CD14-positive monocyte (primary cell): ENCODE results near the gene PLXNA2. TPM values are rescaled to one million over a fixed set of nuclear protein-coding genes. Genes with fewer than 3 reads are reported as not detected.

Experiments used
- DNase-seq, 3 donors: peaks; one replicate each; pipeline ENCODE4 v3.0.0-alpha.2; 2011 to 2022
- H2AFZ ChIP-seq: 2 replicates; pipeline ENCODE4 v1.6.0; 2012; ENCODE audit warnings: mild to moderate bottlenecking, low read depth, low read length, inconsistent platforms; ENCODE audit not compliant: insufficient read depth, poor library complexity, severe bottlenecking
- H3K27ac ChIP-seq, 2 donors: 1 replicate in 1 of 2; 2 replicates in 1 of 2; pipeline ENCODE4 v1.5.1; 2012 to 2013; ENCODE audit warnings: low read length in 2 of 2, control low read depth in 1 of 2, inconsistent platforms in 1 of 2, low read depth in 1 of 2, mild to moderate bottlenecking in 1 of 2
- H3K27me3 ChIP-seq, 2 donors: one replicate each; pipeline versions ENCODE4 v1.6.0 to v1.6.1; 2011 to 2013; ENCODE audit warnings: low read length in 2 of 2; ENCODE audit not compliant: control insufficient read depth in 2 of 2, insufficient read depth in 2 of 2
- H3K36me3 ChIP-seq, 2 donors: replicated peaks in 1 of 2; 1 replicate in 1 of 2; 2 replicates in 1 of 2; pipeline versions ENCODE4 v1.5.1 to v1.6.1; 2012 to 2013; ENCODE audit warnings: low read length in 2 of 2, control low read depth in 1 of 2, inconsistent platforms in 1 of 2, mild to moderate bottlenecking in 1 of 2; ENCODE audit not compliant: insufficient read depth in 2 of 2, control insufficient read depth in 1 of 2
- H3K4me1 ChIP-seq, 2 donors: 1 replicate in 1 of 2; 2 replicates in 1 of 2; pipeline versions ENCODE4 v1.5.1 to v1.6.1; 2012 to 2013; ENCODE audit warnings: low read length in 2 of 2, control low read depth in 1 of 2, inconsistent platforms in 1 of 2, mild to moderate bottlenecking in 1 of 2, moderate library complexity in 1 of 2; ENCODE audit not compliant: insufficient read depth in 2 of 2, control insufficient read depth in 1 of 2
- H3K4me2 ChIP-seq: replicated peaks from 2 replicates; pipeline ENCODE3; 2012; ENCODE audit warnings: low read length, moderate library complexity, mild to moderate bottlenecking; ENCODE audit not compliant: poor library complexity, severe bottlenecking; ENCODE audit errors: extremely low read depth
- H3K4me3 ChIP-seq, 3 experiments: fragments of 200-600 bp in 1 of 3; sonication (generic) in 1 of 3; replicated peaks in 1 of 3; 1 replicate in 2 of 3; 2 replicates in 1 of 3; pipeline ENCODE4 v1.5.1; 2011 to 2013; ENCODE audit warnings: low read length in 3 of 3, mild to moderate bottlenecking in 3 of 3, control low read depth in 2 of 3, low read depth in 2 of 3, inconsistent platforms in 1 of 3, moderate library complexity in 1 of 3
- H3K79me2 ChIP-seq: 2 replicates; pipeline ENCODE4 v1.6.0; 2012; ENCODE audit warnings: mild to moderate bottlenecking, control low read depth, inconsistent platforms, low read length, moderate library complexity; ENCODE audit not compliant: insufficient read depth
- H3K9ac ChIP-seq: 2 replicates; pipeline ENCODE4 v1.6.0; 2017; ENCODE audit warnings: low read length, mild to moderate bottlenecking; ENCODE audit not compliant: insufficient read depth, poor library complexity, severe bottlenecking
- H3K9me3 ChIP-seq, 2 donors: replicated peaks in 1 of 2; 1 replicate in 1 of 2; 2 replicates in 1 of 2; pipeline versions ENCODE4 v1.5.1 to v1.6.1; 2012 to 2013; ENCODE audit warnings: low read length in 2 of 2, control low read depth in 1 of 2; ENCODE audit not compliant: control insufficient read depth in 1 of 2, insufficient read depth in 1 of 2
- H4K20me1 ChIP-seq: 2 replicates; pipeline ENCODE4 v1.6.0; 2012; ENCODE audit warnings: mild to moderate bottlenecking, low read length, control low read depth, moderate library complexity; ENCODE audit not compliant: insufficient read depth
- H3K27ac Mint-ChIP-seq, 7 donors: one replicate each; pipeline ENCODE4 v1.8.0; 2020; ENCODE audit warnings: mild to moderate bottlenecking in 7 of 7, mixed read lengths in 7 of 7, moderate library complexity in 6 of 7, inconsistent platforms in 2 of 7
- H3K27me3 Mint-ChIP-seq, 3 donors: one replicate each; pipeline ENCODE4 v1.8.0; 2021 to 2022; ENCODE audit warnings: low read depth in 3 of 3, mild to moderate bottlenecking in 3 of 3, mixed read lengths in 3 of 3, moderate library complexity in 3 of 3, inconsistent platforms in 1 of 3
- H3K36me3 Mint-ChIP-seq, 2 donors: one replicate each; pipeline ENCODE4 v1.8.0; 2020; ENCODE audit warnings: mixed read lengths in 2 of 2, inconsistent platforms in 1 of 2, mild to moderate bottlenecking in 1 of 2
- H3K4me1 Mint-ChIP-seq: one replicate; pipeline ENCODE4 v1.8.0; 2020; ENCODE audit warnings: mild to moderate bottlenecking, mixed read lengths
- H3K4me3 Mint-ChIP-seq, 2 donors: one replicate each; pipeline ENCODE4 v1.8.0; 2020; ENCODE audit warnings: mild to moderate bottlenecking in 2 of 2, mixed read lengths in 2 of 2, moderate library complexity in 1 of 2
- H3K9me3 Mint-ChIP-seq, 7 donors: one replicate each; pipeline ENCODE4 v1.8.0; 2020 to 2022; ENCODE audit warnings: mixed read lengths in 7 of 7, mild to moderate bottlenecking in 6 of 7, moderate library complexity in 6 of 7, inconsistent platforms in 2 of 7
- WGBS: methylation state at CpG from one replicate; pipeline ENCODE4 v1.1.5; 2013; ENCODE audit warnings: missing lambda C conversion rate; ENCODE audit not compliant: insufficient coverage; 5-methylcytosine and 5-hydroxymethylcytosine counted together
- intact Hi-C, 2 donors: fragments of 100-400 bp; cut with micrococcal nuclease; formaldehyde crosslinking; loops; one replicate each; pipeline versions ENCODE4 v1.15.0 to v1.15.1; 2023
- polyA plus RNA-seq, 3 donors: library from polyadenylated mRNA; depleted of rRNA in 1 of 3; unstranded in 2 of 3; stranded (reverse) in 1 of 3; fragments of 300-500 nt in 2 of 3; fragments of >200 nt in 1 of 3; fragmentation: Illumina TruSeq in 2 of 3; gene quantifications; 1 replicate in 2 of 3; 2 replicates in 1 of 3; pipeline ENCODE4 v1.2.3, GENCODE V29; 2012 to 2021
- TF ChIP-seq, protein P1 (sequence below): fragments of 200-600 bp; IDR thresholded peaks from one replicate; pipeline ENCODE4 v1.8.0; 2022; ENCODE audit warnings: antibody characterized with exemption, mild to moderate bottlenecking

PLXNA2 gene
- polyA plus RNA-seq, 3 donors, result 0.75 to 2.1 (median 1.1) TPM

DNA sequence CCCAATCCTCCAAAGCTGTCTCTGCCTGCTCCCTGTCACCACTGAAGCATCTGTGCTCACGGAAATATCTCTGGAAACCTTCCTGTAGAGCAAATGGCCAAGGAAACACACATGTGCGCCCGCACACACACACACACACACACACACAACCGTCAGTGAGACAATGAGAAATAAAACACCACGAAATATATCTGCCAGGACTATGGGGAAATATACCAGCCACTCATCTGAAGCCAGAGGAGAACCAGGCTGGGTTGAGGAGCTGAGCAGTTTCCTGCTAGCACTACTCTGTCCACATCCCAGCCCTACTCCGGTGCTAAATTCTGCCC lies 25.1 kb upstream of the PLXNA2 start:
- Histone ChIP-seq H3K36me3 (no peaks in the 10 kb centered on the region), H3K4me3 (no peak overlapping the region), H3K27ac (no peak overlapping the region), H3K9me3 (no peaks in the 10 kb centered on the region), H3K79me2 (no peaks in the 10 kb centered on the region), H3K4me1 (no peaks in the 10 kb centered on the region), H4K20me1 (no peaks in the 10 kb centered on the region), H3K27me3 (peaks cover 0 to 5% of the 10 kb centered on the region in 2 donors), H2AFZ (no peak overlapping the region), H3K4me2 (no peak overlapping the region), H3K9ac (no peak overlapping the region)
- Mint-ChIP-seq H3K4me3 (no peak overlapping the region), H3K9me3 (peaks cover 0 to 1% (median 0%) of the 10 kb centered on the region in 7 donors), H3K4me1 (no peaks in the 10 kb centered on the region), H3K27ac (no peak overlapping the region), H3K36me3 (no peaks in the 10 kb centered on the region), H3K27me3 (peaks cover 16 to 23% (median 18%) of the 10 kb centered on the region in 3 donors)
- WGBS, result no CpG with 5 or more reads among the region's 6 CpGs
- TF ChIP-seq, protein P1, sequence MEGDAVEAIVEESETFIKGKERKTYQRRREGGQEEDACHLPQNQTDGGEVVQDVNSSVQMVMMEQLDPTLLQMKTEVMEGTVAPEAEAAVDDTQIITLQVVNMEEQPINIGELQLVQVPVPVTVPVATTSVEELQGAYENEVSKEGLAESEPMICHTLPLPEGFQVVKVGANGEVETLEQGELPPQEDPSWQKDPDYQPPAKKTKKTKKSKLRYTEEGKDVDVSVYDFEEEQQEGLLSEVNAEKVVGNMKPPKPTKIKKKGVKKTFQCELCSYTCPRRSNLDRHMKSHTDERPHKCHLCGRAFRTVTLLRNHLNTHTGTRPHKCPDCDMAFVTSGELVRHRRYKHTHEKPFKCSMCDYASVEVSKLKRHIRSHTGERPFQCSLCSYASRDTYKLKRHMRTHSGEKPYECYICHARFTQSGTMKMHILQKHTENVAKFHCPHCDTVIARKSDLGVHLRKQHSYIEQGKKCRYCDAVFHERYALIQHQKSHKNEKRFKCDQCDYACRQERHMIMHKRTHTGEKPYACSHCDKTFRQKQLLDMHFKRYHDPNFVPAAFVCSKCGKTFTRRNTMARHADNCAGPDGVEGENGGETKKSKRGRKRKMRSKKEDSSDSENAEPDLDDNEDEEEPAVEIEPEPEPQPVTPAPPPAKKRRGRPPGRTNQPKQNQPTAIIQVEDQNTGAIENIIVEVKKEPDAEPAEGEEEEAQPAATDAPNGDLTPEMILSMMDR, result no peak
- no peak for DNase-seq
- intact Hi-C loops, result no loop called here

DNA sequence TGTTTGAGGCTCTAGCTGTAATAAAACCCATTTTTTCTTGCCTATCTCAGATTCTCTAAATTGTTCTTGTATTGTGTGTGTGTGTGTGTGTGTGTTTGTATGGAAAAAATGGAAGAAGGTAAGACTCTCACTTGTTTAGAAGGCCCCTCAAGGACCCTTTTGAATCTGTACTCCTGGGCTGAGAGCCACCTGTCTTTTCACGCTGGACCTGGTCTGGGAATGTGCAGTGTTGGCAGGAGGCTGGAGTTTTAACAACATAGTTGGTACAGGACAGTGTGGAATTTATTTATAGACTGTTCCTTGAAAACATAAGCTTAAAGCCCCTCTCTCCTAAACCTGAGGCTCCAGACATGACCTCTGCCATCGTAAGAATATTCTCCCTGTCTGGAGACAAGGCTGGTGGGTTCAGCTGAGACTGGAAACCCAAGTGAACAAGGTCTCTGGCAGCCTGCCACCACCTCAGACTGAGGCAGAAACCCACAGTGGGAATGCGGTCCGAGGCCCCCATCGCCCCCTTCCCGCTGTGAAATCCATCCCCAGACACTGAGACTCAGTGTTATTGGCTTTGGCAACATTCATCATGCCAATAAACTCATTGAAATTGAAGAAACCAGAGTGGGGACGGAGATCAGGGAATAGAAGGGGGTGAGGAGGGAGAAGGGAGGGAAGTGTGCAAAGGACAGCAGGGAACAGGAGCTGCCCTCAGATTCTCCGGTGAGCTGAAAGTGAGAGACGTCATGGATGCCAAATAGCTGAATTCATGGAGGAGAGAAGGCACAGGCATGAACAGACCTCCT lies 24.6 kb upstream of the PLXNA2 start:
- no peak overlapping the region for H3K4me2 ChIP-seq
- Mint-ChIP-seq H3K9me3 (peaks cover 0 to 1% (median 0%) of the 10 kb centered on the region in 7 donors), H3K27ac (no peak overlapping the region), H3K4me3 (no peak overlapping the region), H3K27me3 (peaks cover 15 to 23% (median 18%) of the 10 kb centered on the region in 3 donors), H3K36me3 (no peaks in the 10 kb centered on the region), H3K4me1 (no peaks in the 10 kb centered on the region)
- intact Hi-C loops, result no loop called here
- H3K9me3 ChIP-seq, result no peaks in the 10 kb centered on the region
- TF ChIP-seq, protein P1, result no peak
- no peak for DNase-seq
- no peaks in the 10 kb centered on the region for H3K79me2 ChIP-seq
- no peak overlapping the region for H3K27ac ChIP-seq
- H4K20me1 ChIP-seq, result no peaks in the 10 kb centered on the region
- no peak overlapping the region for H2AFZ ChIP-seq
- no peak overlapping the region for H3K4me3 ChIP-seq
- peaks cover 0 to 5% of the 10 kb centered on the region in 2 donors for H3K27me3 ChIP-seq
- 96% methylated on average over 7 of the region's 9 CpGs for whole genome bisulfite sequencing
- no peak overlapping the region for H3K9ac ChIP-seq
- no peaks in the 10 kb centered on the region for H3K4me1 ChIP-seq
- no peaks in the 10 kb centered on the region for H3K36me3 ChIP-seq
